Neural cell (in vitro differentiated cells): ENCODE data around the gene LY9. TPM values are rescaled to one million over a fixed set of nuclear protein-coding genes. Genes with fewer than 3 reads are reported as not detected.

ENCODE experiments used
- H2AFZ ChIP-seq: fragments of 200-600, 300-800 bp; sonication (generic), shearing (Covaris generic); 2 replicates; pipeline ENCODE4 v1.6.0; 2014; ENCODE audit warnings: low read depth, mild to moderate bottlenecking, antibody characterized with exemption, low read length, moderate library complexity
- H3F3A ChIP-seq: fragments of 200-600 bp; shearing (Covaris generic); 2 replicates; pipeline ENCODE4 v1.6.1; 2016; ENCODE audit warnings: mild to moderate bottlenecking, moderate library complexity, mixed read lengths, antibody characterized with exemption, low read length; ENCODE audit not compliant: insufficient read depth, poor library complexity, severe bottlenecking
- H3K27ac ChIP-seq: fragments of 200-600, 300-800 bp; sonication (generic), shearing (Covaris generic); 2 replicates; pipeline ENCODE4 v1.5.1; 2014; ENCODE audit warnings: mild to moderate bottlenecking, low read length, moderate library complexity
- H3K27me3 ChIP-seq: fragments of 300-800, 200-600 bp; sonication (generic), shearing (Covaris generic); 2 replicates; pipeline ENCODE4 v1.6.0; 2014; ENCODE audit warnings: mild to moderate bottlenecking, low read depth, low read length, moderate library complexity; ENCODE audit not compliant: insufficient read depth
- H3K36me3 ChIP-seq: fragments of 300-800, 200-600 bp; sonication (generic), shearing (Covaris generic); 2 replicates; pipeline ENCODE4 v1.5.1; 2014; ENCODE audit warnings: mild to moderate bottlenecking, antibody characterized with exemption, low read length, moderate library complexity; ENCODE audit not compliant: insufficient read depth
- H3K4me2 ChIP-seq: fragments of 300-800, 200-600 bp; sonication (generic), shearing (Covaris generic); 2 replicates; pipeline ENCODE4 v1.6.0; 2014; ENCODE audit warnings: mild to moderate bottlenecking, low read length
- H3K4me3 ChIP-seq: fragments of 300-800, 200-600 bp; sonication (generic), shearing (Covaris generic); 2 replicates; pipeline ENCODE4 v1.5.1; 2014; ENCODE audit warnings: mild to moderate bottlenecking, low read length, moderate library complexity
- H3K79me2 ChIP-seq: fragments of 200-600 bp; shearing (Covaris generic); replicated peaks from 2 replicates; pipeline ENCODE4 v1.6.0; 2014; ENCODE audit warnings: mild to moderate bottlenecking, low read length, moderate library complexity; ENCODE audit not compliant: insufficient read depth
- H3K9ac ChIP-seq: fragments of 300-800, 200-600 bp; sonication (generic), shearing (Covaris generic); 2 replicates; pipeline ENCODE4 v1.6.1; 2016; ENCODE audit warnings: mild to moderate bottlenecking, low read length, mixed read lengths
- H3K9me2 ChIP-seq: fragments of 200-600 bp; shearing (Covaris generic); 2 replicates; pipeline ENCODE4 v1.6.1; 2016; ENCODE audit warnings: mild to moderate bottlenecking, low read length, mixed read lengths; ENCODE audit not compliant: insufficient read depth
- H3K9me3 ChIP-seq: fragments of 200-600, 300-800 bp; sonication (generic), shearing (Covaris generic); 2 replicates; pipeline ENCODE4 v1.6.1; 2016; ENCODE audit warnings: mild to moderate bottlenecking, mixed run types, low read length, moderate library complexity, mixed read lengths
- H4K20me1 ChIP-seq: fragments of 200-600 bp; shearing (Covaris generic); 2 replicates; pipeline ENCODE4 v1.6.1; 2016; ENCODE audit warnings: mild to moderate bottlenecking, mixed run types; ENCODE audit not compliant: insufficient read depth
- EP300 ChIP-seq: fragments of 450-650 bp; conservative IDR thresholded peaks from 2 replicates; pipeline ENCODE4 v1.6.1; 2014; ENCODE audit warnings: antibody characterized with exemption, mild to moderate bottlenecking, moderate library complexity; ENCODE audit not compliant: poor library complexity, severe bottlenecking
- EZH2 ChIP-seq: fragments of 200-600, 300-800 bp; shearing (Covaris generic), sonication (generic); IDR thresholded peaks from 2 replicates; pipeline ENCODE4 v1.6.1; 2014; ENCODE audit warnings: antibody characterized with exemption, low read length, borderline replicate concordance, mild to moderate bottlenecking; ENCODE audit not compliant: insufficient read depth, poor library complexity, severe bottlenecking
- MXI1 ChIP-seq: fragments of 450-650 bp; conservative IDR thresholded peaks from 2 replicates; pipeline ENCODE4 v1.6.1; 2014; ENCODE audit warnings: antibody characterized with exemption, mild to moderate bottlenecking; ENCODE audit not compliant: poor library complexity, severe bottlenecking
- POLR2AphosphoS5 ChIP-seq: IDR thresholded peaks from 2 replicates; pipeline ENCODE4 v1.6.1; 2012
- RAD21 ChIP-seq: fragments of 450-650 bp; conservative IDR thresholded peaks from 2 replicates; pipeline ENCODE4 v1.6.1; 2014; ENCODE audit warnings: antibody characterized with exemption, mild to moderate bottlenecking, moderate library complexity
- REST ChIP-seq: IDR thresholded peaks from 2 replicates; pipeline ENCODE4 v1.6.1; 2012; ENCODE audit warnings: borderline replicate concordance
- SMC3 ChIP-seq: fragments of 450-650 bp; conservative IDR thresholded peaks from 2 replicates; pipeline ENCODE4 v1.6.1; 2014; ENCODE audit warnings: antibody characterized with exemption, mild to moderate bottlenecking, moderate library complexity; ENCODE audit not compliant: poor library complexity
- TAF1 ChIP-seq: IDR thresholded peaks from 2 replicates; pipeline ENCODE4 v1.6.1; 2012; ENCODE audit warnings: low read depth
- polyA minus RNA-seq: library from RNA; depleted of rRNA, polyadenylated mRNA; stranded (reverse); fragments of >200 nt; gene quantifications from 2 replicates; pipeline ENCODE4 v1.2.3, GENCODE V29; 2014
- polyA plus RNA-seq: library from polyadenylated mRNA; depleted of rRNA; stranded (reverse); fragments of >200 nt; gene quantifications from 2 replicates; pipeline ENCODE4 v1.2.3, GENCODE V29; 2014
- TF ChIP-seq, protein P1 (sequence below): fragments of 450-650 bp; IDR thresholded peaks from 2 replicates; pipeline ENCODE4 v1.5.1; 2014; ENCODE audit warnings: antibody characterized with exemption, mild to moderate bottlenecking, moderate library complexity; ENCODE audit not compliant: poor library complexity, severe bottlenecking

The LY9 gene
- polyA plus RNA-seq, result not detected in 2 replicates
- polyA minus RNA-seq, result not detected in 2 replicates

DNA sequence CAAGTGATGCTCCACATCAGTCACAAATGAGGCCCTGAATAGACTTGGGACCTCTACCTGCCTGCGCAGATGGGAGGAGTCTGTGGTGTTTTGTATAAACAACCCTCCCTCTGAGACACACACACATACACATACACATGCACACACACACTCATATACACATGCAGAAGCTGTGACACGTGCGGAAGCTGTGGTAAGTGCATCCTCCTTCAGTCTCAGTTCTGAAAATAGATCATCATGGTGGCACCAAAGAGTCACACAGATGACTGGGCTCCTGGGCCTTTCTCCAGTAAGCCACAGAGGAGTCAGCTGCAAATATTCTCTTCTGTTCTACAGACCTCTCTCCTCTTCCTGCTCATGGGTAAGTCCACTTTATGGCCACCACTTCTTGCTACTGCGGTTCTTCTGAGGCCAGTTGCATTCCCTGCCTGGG lies at the start of gene LY9:
Gene LY9, plus strand, starts transcription at position 224 of the 433 bp plus-strand sequence. Its CDS starts 14 bp downstream, at position 238.
- TF ChIP-seq POLR2AphosphoS5, result no peak
- TF ChIP-seq EP300, result no peak
- TF ChIP-seq REST, result no peak
- TF ChIP-seq MXI1, result no peak
- TF ChIP-seq TAF1, result no peak
- TF ChIP-seq, protein P1, sequence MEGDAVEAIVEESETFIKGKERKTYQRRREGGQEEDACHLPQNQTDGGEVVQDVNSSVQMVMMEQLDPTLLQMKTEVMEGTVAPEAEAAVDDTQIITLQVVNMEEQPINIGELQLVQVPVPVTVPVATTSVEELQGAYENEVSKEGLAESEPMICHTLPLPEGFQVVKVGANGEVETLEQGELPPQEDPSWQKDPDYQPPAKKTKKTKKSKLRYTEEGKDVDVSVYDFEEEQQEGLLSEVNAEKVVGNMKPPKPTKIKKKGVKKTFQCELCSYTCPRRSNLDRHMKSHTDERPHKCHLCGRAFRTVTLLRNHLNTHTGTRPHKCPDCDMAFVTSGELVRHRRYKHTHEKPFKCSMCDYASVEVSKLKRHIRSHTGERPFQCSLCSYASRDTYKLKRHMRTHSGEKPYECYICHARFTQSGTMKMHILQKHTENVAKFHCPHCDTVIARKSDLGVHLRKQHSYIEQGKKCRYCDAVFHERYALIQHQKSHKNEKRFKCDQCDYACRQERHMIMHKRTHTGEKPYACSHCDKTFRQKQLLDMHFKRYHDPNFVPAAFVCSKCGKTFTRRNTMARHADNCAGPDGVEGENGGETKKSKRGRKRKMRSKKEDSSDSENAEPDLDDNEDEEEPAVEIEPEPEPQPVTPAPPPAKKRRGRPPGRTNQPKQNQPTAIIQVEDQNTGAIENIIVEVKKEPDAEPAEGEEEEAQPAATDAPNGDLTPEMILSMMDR, result no peak
- TF ChIP-seq SMC3, result no peak
- no peak for TF ChIP-seq EZH2
- TF ChIP-seq RAD21, result no peak
- Histone ChIP-seq H3K79me2 (no peaks in the 10 kb centered on the region), H3K4me3 (no peak within 1 kb of the TSS), H3K27ac (no peak within 1 kb of the TSS), H3F3A (no peaks in the 10 kb centered on the region), H3K9me3 (no peaks in the 10 kb centered on the region), H3K9ac (no peak within 1 kb of the TSS), H3K36me3 (no peaks in the 10 kb centered on the region), H4K20me1 (no peaks in the 10 kb centered on the region), H3K9me2 (no peaks in the 10 kb centered on the region), H3K27me3 (no peaks in the 10 kb centered on the region), H2AFZ (no peak within 1 kb of the TSS), H3K4me2 (no peak within 1 kb of the TSS)

- Histone ChIP-seq H2AFZ (no peak overlapping the region), H3K4me2 (no peak overlapping the region), H3K9me2 (no peaks in the 10 kb centered on the region), H3K36me3 (no peaks in the 10 kb centered on the region), H3K9me3 (no peaks in the 10 kb centered on the region), H3K79me2 (no peaks in the 10 kb centered on the region), H3K27me3 (no peaks in the 10 kb centered on the region), H4K20me1 (no peaks in the 10 kb centered on the region), H3K4me3 (no peak overlapping the region), H3K27ac (no peak overlapping the region), H3F3A (no peaks in the 10 kb centered on the region), H3K9ac (no peak overlapping the region)
- TF ChIP-seq SMC3 (no peak), RAD21 (no peak), EZH2 (no peak), TAF1 (no peak), MXI1 (no peak), POLR2AphosphoS5 (no peak), EP300 (no peak)
- TF ChIP-seq, protein P1, result no peak
These were observed 49.0 kb upstream of the LY9 start for GRCh38 chr1:160746836-160747500.
